ENCODE data around the gene ACSBG1.

The ACSBG1 gene

GRCh38 chr15:78237146-78237545, 2.8 kb upstream of the ACSBG1 start:
- no peaks in the 10 kb centered on the region for H3K9me2 ChIP-seq (replicated peaks; ENCODE audit: insufficient read depth, low read length)
- DNase-seq, result no peak
- no peaks in the 10 kb centered on the region for H3K36me3 ChIP-seq (replicated peaks; ENCODE audit: insufficient read depth, low read length)
- peaks cover 3% of the 10 kb centered on the region; the same call in 1 of the 2 replicates for H3K4me1 ChIP-seq (ENCODE audit: low read length)
- no peaks in the 10 kb centered on the region for H3F3A ChIP-seq (ENCODE audit: insufficient read depth, low read length)
- H3K27me3 ChIP-seq (replicated peaks; ENCODE audit: insufficient read depth, low read length), result peaks cover 63% of the 10 kb centered on the region
- H4K20me1 ChIP-seq (ENCODE audit: insufficient read depth, low read length), result no peaks in the 10 kb centered on the region
- no peaks in the 10 kb centered on the region for H3K79me2 ChIP-seq (ENCODE audit: low read length)
- no peaks in the 10 kb centered on the region for H3K9me3 ChIP-seq (replicated peaks; ENCODE audit: insufficient read depth, low read length)
- TF ChIP-seq, protein P1, sequence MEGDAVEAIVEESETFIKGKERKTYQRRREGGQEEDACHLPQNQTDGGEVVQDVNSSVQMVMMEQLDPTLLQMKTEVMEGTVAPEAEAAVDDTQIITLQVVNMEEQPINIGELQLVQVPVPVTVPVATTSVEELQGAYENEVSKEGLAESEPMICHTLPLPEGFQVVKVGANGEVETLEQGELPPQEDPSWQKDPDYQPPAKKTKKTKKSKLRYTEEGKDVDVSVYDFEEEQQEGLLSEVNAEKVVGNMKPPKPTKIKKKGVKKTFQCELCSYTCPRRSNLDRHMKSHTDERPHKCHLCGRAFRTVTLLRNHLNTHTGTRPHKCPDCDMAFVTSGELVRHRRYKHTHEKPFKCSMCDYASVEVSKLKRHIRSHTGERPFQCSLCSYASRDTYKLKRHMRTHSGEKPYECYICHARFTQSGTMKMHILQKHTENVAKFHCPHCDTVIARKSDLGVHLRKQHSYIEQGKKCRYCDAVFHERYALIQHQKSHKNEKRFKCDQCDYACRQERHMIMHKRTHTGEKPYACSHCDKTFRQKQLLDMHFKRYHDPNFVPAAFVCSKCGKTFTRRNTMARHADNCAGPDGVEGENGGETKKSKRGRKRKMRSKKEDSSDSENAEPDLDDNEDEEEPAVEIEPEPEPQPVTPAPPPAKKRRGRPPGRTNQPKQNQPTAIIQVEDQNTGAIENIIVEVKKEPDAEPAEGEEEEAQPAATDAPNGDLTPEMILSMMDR (IDR thresholded peaks at IDR 0.05; ENCODE audit: low read length), result no peak
- TF ChIP-seq EZH2 (optimal IDR thresholded peaks at IDR 0.05; ENCODE audit: low read depth, low read length) (no peak), EZH2phosphoT487 (IDR thresholded peaks at IDR 0.05; ENCODE audit: low read length) (no peak)
- no peak overlapping the region for H3K4me3 ChIP-seq (ENCODE audit: low read length)
- no peak overlapping the region for H3K27ac ChIP-seq (ENCODE audit: low read length)
- H3K9ac ChIP-seq (ENCODE audit: low read length), result no peak overlapping the region
- no peak overlapping the region for H2AFZ ChIP-seq (ENCODE audit: low read length)
- no peak overlapping the region for H3K4me2 ChIP-seq (ENCODE audit: low read depth, low read length)

DNA sequence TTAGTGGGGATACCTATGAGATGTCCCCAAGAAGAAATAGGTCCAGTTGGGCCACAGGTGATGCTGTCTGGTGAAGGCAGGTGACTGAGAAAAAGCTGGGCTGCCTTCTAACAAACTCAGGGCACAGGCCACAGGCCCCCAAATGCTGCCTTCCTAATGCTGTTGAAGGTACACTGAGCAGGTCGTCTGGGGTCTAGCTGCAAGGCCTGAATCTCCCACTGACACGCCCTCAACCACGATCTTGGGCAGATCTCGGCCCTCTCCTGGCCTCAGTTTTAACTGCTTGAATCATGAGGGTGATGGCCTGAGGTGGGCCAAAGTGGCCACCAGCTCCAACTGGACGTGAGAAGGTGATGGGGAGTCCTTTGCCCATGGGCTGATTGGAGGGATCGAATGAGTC, 2.1 kb upstream of the ACSBG1 start:
- no peaks in the 10 kb centered on the region for H4K20me1 ChIP-seq (ENCODE audit: insufficient read depth, low read length)
- H3K4me3 ChIP-seq (ENCODE audit: low read length), result no peak overlapping the region
- no peaks in the 10 kb centered on the region for H3K79me2 ChIP-seq (ENCODE audit: low read length)
- no peak for DNase-seq
- TF ChIP-seq EZH2phosphoT487 (IDR thresholded peaks at IDR 0.05; ENCODE audit: low read length) (no peak), EZH2 (optimal IDR thresholded peaks at IDR 0.05; ENCODE audit: low read depth, low read length) (no peak)
- TF ChIP-seq, protein P1 (IDR thresholded peaks at IDR 0.05; ENCODE audit: low read length), result no peak
- no peak overlapping the region for H2AFZ ChIP-seq (ENCODE audit: low read length)
- peaks cover 3% of the 10 kb centered on the region; the same call in 1 of the 2 replicates for H3K4me1 ChIP-seq (ENCODE audit: low read length)
- H3K9me3 ChIP-seq (replicated peaks; ENCODE audit: insufficient read depth, low read length), result no peaks in the 10 kb centered on the region
- no peak overlapping the region for H3K4me2 ChIP-seq (ENCODE audit: low read depth, low read length)
- H3F3A ChIP-seq (ENCODE audit: insufficient read depth, low read length), result no peaks in the 10 kb centered on the region
- no peaks in the 10 kb centered on the region for H3K36me3 ChIP-seq (replicated peaks; ENCODE audit: insufficient read depth, low read length)
- no peak overlapping the region for H3K9ac ChIP-seq (ENCODE audit: low read length)
- H3K27ac ChIP-seq (ENCODE audit: low read length), result no peak overlapping the region
- no peaks in the 10 kb centered on the region for H3K9me2 ChIP-seq (replicated peaks; ENCODE audit: insufficient read depth, low read length)
- H3K27me3 ChIP-seq (replicated peaks; ENCODE audit: insufficient read depth, low read length), result peaks cover 69% of the 10 kb centered on the region

GRCh38 chr15:78233496-78233895, 869 bp downstream of the ACSBG1 start:
- H3K9me3 ChIP-seq (replicated peaks; ENCODE audit: insufficient read depth, low read length), result no peaks in the 10 kb centered on the region
- H3K27me3 ChIP-seq (replicated peaks; ENCODE audit: insufficient read depth, low read length), result peaks cover 66% of the 10 kb centered on the region
- H3K9me2 ChIP-seq (replicated peaks; ENCODE audit: insufficient read depth, low read length), result no peaks in the 10 kb centered on the region
- no peak overlapping the region for H3K4me2 ChIP-seq (ENCODE audit: low read depth, low read length)
- TF ChIP-seq EZH2phosphoT487 (IDR thresholded peaks at IDR 0.05; ENCODE audit: low read length), result no peak
- TF ChIP-seq, protein P1 (IDR thresholded peaks at IDR 0.05; ENCODE audit: low read length), result no peak
- TF ChIP-seq EZH2 (optimal IDR thresholded peaks at IDR 0.05; ENCODE audit: low read depth, low read length), result no peak
- no peak overlapping the region for H3K9ac ChIP-seq (ENCODE audit: low read length)
- H3K27ac ChIP-seq (ENCODE audit: low read length), result no peak overlapping the region
- no peak overlapping the region for H2AFZ ChIP-seq (ENCODE audit: low read length)
- H3K79me2 ChIP-seq (ENCODE audit: low read length), result no peaks in the 10 kb centered on the region
- H3K36me3 ChIP-seq (replicated peaks; ENCODE audit: insufficient read depth, low read length), result no peaks in the 10 kb centered on the region
- no peak overlapping the region for H3K4me3 ChIP-seq (ENCODE audit: low read length)
- no peak for DNase-seq
- peaks cover 3% of the 10 kb centered on the region; the same call in 1 of the 2 replicates for H3K4me1 ChIP-seq (ENCODE audit: low read length)
- no peaks in the 10 kb centered on the region for H4K20me1 ChIP-seq (ENCODE audit: insufficient read depth, low read length)
- H3F3A ChIP-seq (ENCODE audit: insufficient read depth, low read length), result no peaks in the 10 kb centered on the region

Measured in MM.1S (cell line).